ENCODE results near the gene SREBF2. TPM values are rescaled to one million over a fixed set of nuclear protein-coding genes. Genes with fewer than 3 reads are reported as not detected.

Gene SREBF2
- total and polyA plus RNA-seq, 4 experiments from 2014 or later, result 14.5 to 112 (median 66.3) TPM

- Mint-ChIP-seq H3K9me3 (no peaks in the 10 kb centered on the region), H3K27ac (peak overlapping the region in 5 of 7 donors; percentile 1 to 70 (median 15)), H3K4me1 (peaks cover 51 to 72% (median 61%) of the 10 kb centered on the region in 4 donors), H3K4me3 (no peak overlapping the region), H3K27me3 (no peaks in the 10 kb centered on the region), H3K36me3 (peaks cover 3 to 7% of the 10 kb centered on the region in 2 donors)
- no peaks in the 10 kb centered on the region for H3K36me3 ChIP-seq (ENCODE audit: insufficient read depth, low read length)
- CTCF ChIA-PET (ENCODE audit: partially characterized antibody), result interaction anchor here (1.0 to 2.8 kb wide), 5 partner anchors 10 to 99 kb away, joined by 3 to 17 read pairs (median 4); no protein-coding TSS in a partner anchor
- POLR2A ChIA-PET (ENCODE audit: partially characterized antibody), result interaction anchor here (1.3 to 4.9 kb wide), 5 partner anchors 12 to 95 kb away, joined by 4 to 30 read pairs (median 5); partner anchors contain the start of gene SREBF2
- peaks cover 58% of the 10 kb centered on the region for H3K4me1 ChIP-seq (ENCODE audit: insufficient read depth, low read length)
- H3K4me3 ChIP-seq (ENCODE audit: low read length in 2 of 2), result no peak overlapping the region
- intact Hi-C loops (cut with micrococcal nuclease), result no loop called here
- no peak overlapping the region for H3K27ac ChIP-seq (ENCODE audit: low read depth, low read length)
- DNase-seq, result no peak
- no peaks in the 10 kb centered on the region for H3K27me3 ChIP-seq (ENCODE audit: insufficient read depth, low read length)
- no peaks in the 10 kb centered on the region for H3K9me3 ChIP-seq (ENCODE audit: control insufficient read depth in 1 of 2, low read length in 2 of 2)
Measured at GRCh38 chr22:41845380-41846267, 12.7 kb downstream of the SREBF2 start.

GRCh38 chr22:41846268-41846987 is 13.5 kb downstream of the SREBF2 start:
- Mint-ChIP-seq H3K4me3 (peak overlapping the region in 2 of 8 donors; percentile 17 to 43), H3K27me3 (no peaks in the 10 kb centered on the region), H3K9me3 (no peaks in the 10 kb centered on the region), H3K36me3 (peaks cover 3 to 6% of the 10 kb centered on the region in 2 donors), H3K4me1 (peaks cover 46 to 64% (median 54%) of the 10 kb centered on the region in 4 donors), H3K27ac (peak overlapping the region in 5 of 7 donors; percentile 0 to 62 (median 23))
- peaks cover 51% of the 10 kb centered on the region for H3K4me1 ChIP-seq (ENCODE audit: insufficient read depth, low read length)
- ChIA-PET CTCF (ENCODE audit: partially characterized antibody) (interaction anchor here (1.0 to 2.8 kb wide), 7 partner anchors 9 to 180 kb away, joined by 3 to 17 read pairs (median 4); no protein-coding TSS in a partner anchor), POLR2A (ENCODE audit: partially characterized antibody) (interaction anchor here (1.3 to 2.1 kb wide), 4 partner anchors 13 to 94 kb away, joined by 4 to 9 read pairs (median 4); partner anchors contain the start of gene SREBF2)
- H3K4me3 ChIP-seq (ENCODE audit: low read length in 2 of 2), result no peak overlapping the region
- intact Hi-C loops (cut with micrococcal nuclease), result no loop called here
- DNase-seq, result no peak
- no peak overlapping the region for H3K27ac ChIP-seq (ENCODE audit: low read depth, low read length)
- no peaks in the 10 kb centered on the region for H3K36me3 ChIP-seq (ENCODE audit: insufficient read depth, low read length)
- H3K27me3 ChIP-seq (ENCODE audit: insufficient read depth, low read length), result no peaks in the 10 kb centered on the region
- H3K9me3 ChIP-seq (ENCODE audit: control insufficient read depth in 1 of 2, low read length in 2 of 2), result no peaks in the 10 kb centered on the region

- Mint-ChIP-seq H3K4me1 (peaks cover 43 to 61% (median 51%) of the 10 kb centered on the region in 4 donors), H3K4me3 (peak overlapping the region in 3 of 8 donors; percentile 1 to 17 (median 11)), H3K9me3 (no peaks in the 10 kb centered on the region), H3K27ac (peak overlapping the region in 6 of 7 donors; percentile 6 to 72 (median 40)), H3K27me3 (no peaks in the 10 kb centered on the region), H3K36me3 (peaks cover 3 to 4% of the 10 kb centered on the region in 2 donors)
- ChIA-PET CTCF (ENCODE audit: partially characterized antibody) (interaction anchor here (1.0 to 2.8 kb wide), 5 partner anchors 10 to 180 kb away, joined by 3 to 17 read pairs (median 4); no protein-coding TSS in a partner anchor), POLR2A (ENCODE audit: partially characterized antibody) (interaction anchor here (0.6 to 2.1 kb wide), 4 partner anchors 11 to 50 kb away, joined by 4 to 9 read pairs (median 6); partner anchors contain the start of gene SREBF2)
- Histone ChIP-seq H3K4me1 (ENCODE audit: insufficient read depth, low read length) (peaks cover 48% of the 10 kb centered on the region), H3K27ac (ENCODE audit: low read depth, low read length) (no peak overlapping the region), H3K9me3 (ENCODE audit: control insufficient read depth in 1 of 2, low read length in 2 of 2) (no peaks in the 10 kb centered on the region), H3K36me3 (ENCODE audit: insufficient read depth, low read length) (no peaks in the 10 kb centered on the region), H3K4me3 (ENCODE audit: low read length in 2 of 2) (no peak overlapping the region), H3K27me3 (ENCODE audit: insufficient read depth, low read length) (no peaks in the 10 kb centered on the region)
- intact Hi-C loops (cut with micrococcal nuclease), result no loop called here
- no peak for DNase-seq
Measured at GRCh38 chr22:41847300-41847699, 14.4 kb downstream of the SREBF2 start.

GRCh38 chr22:41848468-41848867 is 15.6 kb downstream of the SREBF2 start:
- Mint-ChIP-seq H3K27me3 (no peaks in the 10 kb centered on the region), H3K4me1 (peaks cover 39 to 56% (median 44%) of the 10 kb centered on the region in 4 donors), H3K27ac (peak overlapping the region in 2 of 7 donors; percentile 36 to 72), H3K36me3 (peaks cover 3 to 5% of the 10 kb centered on the region in 2 donors), H3K9me3 (no peaks in the 10 kb centered on the region), H3K4me3 (peak overlapping the region in 1 of 8 donors; percentile 3)
- no peak for DNase-seq
- intact Hi-C loops (cut with micrococcal nuclease), result no loop called here
- Histone ChIP-seq H3K27ac (ENCODE audit: low read depth, low read length) (no peak overlapping the region), H3K4me1 (ENCODE audit: insufficient read depth, low read length) (peaks cover 36% of the 10 kb centered on the region), H3K27me3 (ENCODE audit: insufficient read depth, low read length) (no peaks in the 10 kb centered on the region), H3K9me3 (ENCODE audit: control insufficient read depth in 1 of 2, low read length in 2 of 2) (no peaks in the 10 kb centered on the region), H3K4me3 (ENCODE audit: low read length in 2 of 2) (no peak overlapping the region), H3K36me3 (ENCODE audit: insufficient read depth, low read length) (no peaks in the 10 kb centered on the region)
- CTCF ChIA-PET (ENCODE audit: partially characterized antibody), result no interaction called here
- POLR2A ChIA-PET (ENCODE audit: partially characterized antibody), result no interaction called here

GRCh38 chr22:41856469-41856868 is 23.6 kb downstream of the SREBF2 start:
- no peak for DNase-seq
- Histone ChIP-seq H3K27me3 (ENCODE audit: insufficient read depth, low read length) (no peaks in the 10 kb centered on the region), H3K36me3 (ENCODE audit: insufficient read depth, low read length) (no peaks in the 10 kb centered on the region), H3K4me1 (ENCODE audit: insufficient read depth, low read length) (peaks cover 44% of the 10 kb centered on the region), H3K4me3 (ENCODE audit: low read length in 2 of 2) (no peak overlapping the region), H3K27ac (ENCODE audit: low read depth, low read length) (no peak overlapping the region), H3K9me3 (ENCODE audit: control insufficient read depth in 1 of 2, low read length in 2 of 2) (no peaks in the 10 kb centered on the region)
- intact Hi-C loops (cut with micrococcal nuclease), result loop anchor here (2.0 kb wide), 1 partner anchor 14 kb away; no protein-coding TSS in a partner anchor
- peaks cover 0 to 6% of the 10 kb centered on the region in 2 donors for H3K36me3 Mint-ChIP-seq
- ChIA-PET CTCF (ENCODE audit: partially characterized antibody) (interaction anchor here (0.6 to 6.0 kb wide), 17 partner anchors 10 to 159 kb away, joined by 3 to 40 read pairs (median 6); partner anchors contain the start of genes MEI1 and SREBF2), POLR2A (ENCODE audit: partially characterized antibody) (interaction anchor here (0.9 to 5.4 kb wide), 6 partner anchors 22 to 159 kb away, joined by 3 to 53 read pairs (median 6); partner anchors contain the start of genes CCDC134, CENPM and SREBF2)
- H3K9me3 Mint-ChIP-seq, result peaks cover 0 to 1% (median 0%) of the 10 kb centered on the region in 8 donors
- no peaks in the 10 kb centered on the region for H3K27me3 Mint-ChIP-seq
- H3K4me3 Mint-ChIP-seq, result peak overlapping the region in 4 of 8 donors; percentile 7 to 49 (median 38)
- peak overlapping the region; percentile 37 to 90 (median 80) for H3K27ac Mint-ChIP-seq
- H3K4me1 Mint-ChIP-seq, result peaks cover 26 to 55% (median 41%) of the 10 kb centered on the region in 4 donors

- Mint-ChIP-seq H3K27me3 (no peaks in the 10 kb centered on the region), H3K4me1 (peaks cover 29 to 59% (median 44%) of the 10 kb centered on the region in 4 donors), H3K36me3 (peaks cover 0 to 6% of the 10 kb centered on the region in 2 donors), H3K9me3 (peaks cover 0 to 1% (median 0%) of the 10 kb centered on the region in 8 donors), H3K4me3 (peak overlapping the region in 7 of 8 donors; percentile 0 to 64 (median 47)), H3K27ac (peak overlapping the region; percentile 71 to 96 (median 86))
- Histone ChIP-seq H3K4me3 (ENCODE audit: low read length in 2 of 2) (no peak overlapping the region), H3K27ac (ENCODE audit: low read depth, low read length) (peak overlapping the region; percentile 40), H3K36me3 (ENCODE audit: insufficient read depth, low read length) (no peaks in the 10 kb centered on the region), H3K27me3 (ENCODE audit: insufficient read depth, low read length) (no peaks in the 10 kb centered on the region), H3K9me3 (ENCODE audit: control insufficient read depth in 1 of 2, low read length in 2 of 2) (no peaks in the 10 kb centered on the region), H3K4me1 (ENCODE audit: insufficient read depth, low read length) (peaks cover 53% of the 10 kb centered on the region)
- CTCF ChIA-PET (ENCODE audit: partially characterized antibody), result interaction anchor here (0.6 to 6.0 kb wide), 25 partner anchors 11 to 586 kb away, joined by 3 to 40 read pairs (median 5); partner anchors contain the start of genes CCDC134, CENPM, MEI1 and SREBF2
- peak; percentile 71 to 89 (median 72) for DNase-seq
- POLR2A ChIA-PET (ENCODE audit: partially characterized antibody), result interaction anchor here (0.7 to 5.4 kb wide), 10 partner anchors 23 to 160 kb away, joined by 3 to 53 read pairs (median 4); partner anchors contain the start of genes CCDC134, CENPM and SREBF2
- intact Hi-C loops (cut with micrococcal nuclease), result loop anchor here (1.0 to 2.0 kb wide), 6 partner anchors 15 to 160 kb away; partner anchors contain the start of gene SREBF2
Measured at GRCh38 chr22:41857155-41857859, 24.4 kb downstream of the SREBF2 start.

Measured in CD4-positive, alpha-beta memory T cell (primary cell).